IMR-90 (cell line): Measurements from ENCODE around the gene ASTL.

Experiments
- BHLHE40 ChIP-seq: fragments of 150-350 bp; IDR thresholded peaks from 2 replicates; pipeline ENCODE4 v1.6.1; 2016; ENCODE audit warnings: mild to moderate bottlenecking, low read depth, low read length
- MXI1 ChIP-seq: IDR thresholded peaks from 2 replicates; pipeline ENCODE4 v1.6.1; 2012; ENCODE audit warnings: low read depth, mild to moderate bottlenecking, low read length, moderate library complexity, borderline replicate concordance
- POLR2A ChIP-seq: IDR thresholded peaks from 2 replicates; pipeline ENCODE4 v1.6.1; 2012; ENCODE audit warnings: mild to moderate bottlenecking, low read depth, low read length
- RAD21 ChIP-seq: IDR thresholded peaks from 2 replicates; pipeline ENCODE4 v1.6.1; 2012; ENCODE audit warnings: low read length, improper control_type of control experiment
- SMC3 ChIP-seq: fragments of 150-350 bp; IDR thresholded peaks from 2 replicates; pipeline ENCODE4 v1.6.1; 2016; ENCODE audit warnings: low read depth, mild to moderate bottlenecking, antibody characterized with exemption, low read length, moderate library complexity
- TF ChIP-seq, protein P1 (sequence below): conservative IDR thresholded peaks from 2 replicates; pipeline ENCODE4 v1.5.1; 2012; ENCODE audit warnings: mild to moderate bottlenecking, low read depth, low read length, improper control_type of control experiment

DNA sequence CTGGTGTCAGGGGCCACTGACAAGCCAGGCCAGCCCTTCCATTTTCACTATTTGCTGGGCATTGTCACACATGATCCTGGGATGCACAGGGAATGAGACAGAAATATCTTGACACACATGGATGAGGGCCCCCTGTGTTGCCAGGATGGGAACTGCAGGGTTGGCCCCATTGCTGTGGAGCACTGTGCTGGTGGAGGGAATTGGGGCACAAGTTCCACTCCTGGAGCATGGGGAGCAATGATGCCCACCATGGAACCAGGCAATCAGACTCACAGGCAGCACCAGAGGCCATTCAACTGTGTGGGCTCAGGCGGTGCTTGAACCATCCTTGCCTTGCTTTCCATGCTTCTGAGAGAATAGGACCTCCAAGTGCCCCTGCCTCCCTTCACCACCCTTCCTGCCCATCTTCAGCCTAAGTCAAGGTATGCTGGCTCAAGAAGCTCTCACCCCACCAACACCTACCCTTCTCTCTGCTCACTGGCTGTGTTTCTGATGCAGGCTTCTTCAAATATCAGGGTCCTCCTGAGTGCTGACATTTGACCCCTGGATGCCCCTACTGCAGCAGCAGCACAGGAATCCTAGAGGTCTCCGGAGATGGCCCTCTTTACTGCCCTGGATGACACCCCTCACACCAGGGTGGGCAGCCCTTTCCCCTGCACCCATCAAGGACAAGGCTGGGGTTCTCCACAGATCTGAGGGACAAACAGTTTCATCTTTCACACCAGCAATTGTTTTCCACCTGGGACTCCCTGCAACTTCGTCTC is 33.0 kb downstream of the ASTL start:
- TF ChIP-seq MXI1 (no peak), BHLHE40 (no peak), POLR2A (no peak), SMC3 (no peak), RAD21 (no peak)
- TF ChIP-seq, protein P1, sequence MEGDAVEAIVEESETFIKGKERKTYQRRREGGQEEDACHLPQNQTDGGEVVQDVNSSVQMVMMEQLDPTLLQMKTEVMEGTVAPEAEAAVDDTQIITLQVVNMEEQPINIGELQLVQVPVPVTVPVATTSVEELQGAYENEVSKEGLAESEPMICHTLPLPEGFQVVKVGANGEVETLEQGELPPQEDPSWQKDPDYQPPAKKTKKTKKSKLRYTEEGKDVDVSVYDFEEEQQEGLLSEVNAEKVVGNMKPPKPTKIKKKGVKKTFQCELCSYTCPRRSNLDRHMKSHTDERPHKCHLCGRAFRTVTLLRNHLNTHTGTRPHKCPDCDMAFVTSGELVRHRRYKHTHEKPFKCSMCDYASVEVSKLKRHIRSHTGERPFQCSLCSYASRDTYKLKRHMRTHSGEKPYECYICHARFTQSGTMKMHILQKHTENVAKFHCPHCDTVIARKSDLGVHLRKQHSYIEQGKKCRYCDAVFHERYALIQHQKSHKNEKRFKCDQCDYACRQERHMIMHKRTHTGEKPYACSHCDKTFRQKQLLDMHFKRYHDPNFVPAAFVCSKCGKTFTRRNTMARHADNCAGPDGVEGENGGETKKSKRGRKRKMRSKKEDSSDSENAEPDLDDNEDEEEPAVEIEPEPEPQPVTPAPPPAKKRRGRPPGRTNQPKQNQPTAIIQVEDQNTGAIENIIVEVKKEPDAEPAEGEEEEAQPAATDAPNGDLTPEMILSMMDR = no peak
